Sigmoid colon (tissue), 4 donors: ENCODE results near the gene DGKD.

Experiments used
- CTCF ChIP-seq, 4 experiments: fragments of 450-650 bp in 3 of 4; fragments of 200-600 bp in 1 of 4; IDR thresholded peaks; one replicate each; pipeline ENCODE4 v1.5.1; 2016 to 2019; ENCODE audit warnings: antibody characterized with exemption in 4 of 4, mild to moderate bottlenecking in 3 of 4, moderate library complexity in 2 of 4
- EP300 ChIP-seq, 4 donors: sonication (generic); formaldehyde crosslinking; IDR thresholded peaks; one replicate each; pipeline ENCODE4 v1.6.1; 2017; ENCODE audit warnings: antibody characterized with exemption in 4 of 4
- POLR2A ChIP-seq, 2 donors: fragments of 450-650 bp; IDR thresholded peaks; one replicate each; pipeline ENCODE4 v1.6.1; 2016; ENCODE audit warnings: antibody characterized with exemption in 2 of 2, mild to moderate bottlenecking in 2 of 2, moderate library complexity in 2 of 2
- POLR2AphosphoS5 ChIP-seq, 4 donors: sonication (generic); formaldehyde crosslinking; IDR thresholded peaks; one replicate each; pipeline ENCODE4 v1.6.1; 2017; ENCODE audit warnings: antibody characterized with exemption in 4 of 4

GRCh38 chr2:233363744-233364235, 9.5 kb downstream of the DGKD start:
- TF ChIP-seq POLR2AphosphoS5 (IDR thresholded peaks at IDR 0.05) (no peak), POLR2A (IDR thresholded peaks at IDR 0.05) (no peak), CTCF (IDR thresholded peaks at IDR 0.05) (no peak), EP300 (IDR thresholded peaks at IDR 0.05) (no peak)
